ENCODE data around the gene PHYKPL.
"Not testable (repeated sequence)": the region's sequence is repeated elsewhere in the genome, so short reads cannot be mapped to it uniquely, and the experiment has no call there.

The PHYKPL gene

DNA sequence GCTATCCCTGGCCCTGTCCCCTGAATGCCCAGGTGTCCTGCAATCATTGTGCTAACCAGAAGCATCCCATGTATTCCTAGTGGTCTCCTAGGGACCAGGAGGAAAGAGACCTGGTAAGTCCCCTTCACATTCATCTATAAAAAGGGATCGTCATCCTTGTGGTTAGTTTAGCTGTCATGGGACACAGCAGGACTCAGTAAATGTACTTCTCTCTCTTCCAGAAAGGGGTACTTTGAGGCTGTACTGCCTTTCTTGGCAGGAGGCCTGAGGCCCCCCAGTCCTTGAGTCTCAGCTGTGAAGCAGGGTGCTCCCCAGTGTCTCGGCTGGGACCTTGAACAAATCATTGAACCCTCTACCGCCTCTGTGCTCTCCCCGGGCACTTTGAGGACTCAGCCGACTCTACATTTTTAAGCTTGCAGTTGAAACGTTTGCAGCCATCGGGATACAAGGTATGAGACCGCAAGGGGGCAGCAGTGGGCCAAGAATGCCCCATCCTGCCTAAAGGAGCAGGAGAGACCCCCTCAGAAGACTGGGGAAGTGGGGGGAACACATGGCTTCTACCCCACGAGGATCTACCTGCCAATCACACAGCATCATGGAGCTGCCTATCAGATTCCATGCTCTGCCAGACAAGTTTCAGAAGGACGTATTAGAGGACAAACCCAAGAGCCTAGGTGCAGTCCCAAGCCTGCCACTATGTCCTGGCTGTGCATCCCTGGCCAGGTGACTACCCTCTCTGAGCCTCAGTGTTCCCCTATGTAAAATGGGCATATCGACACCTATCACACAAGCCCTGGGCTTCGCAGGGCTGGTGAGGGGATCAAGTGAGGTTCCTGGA lies 2.4 kb upstream of the PHYKPL start:
- no peak overlapping the region for H3K4me3 ChIP-seq (ENCODE audit: control insufficient read depth, low read depth, low read length)
- DNase-seq (ENCODE audit: low read depth), result peak; percentile 59
- TF ChIP-seq, protein P1, sequence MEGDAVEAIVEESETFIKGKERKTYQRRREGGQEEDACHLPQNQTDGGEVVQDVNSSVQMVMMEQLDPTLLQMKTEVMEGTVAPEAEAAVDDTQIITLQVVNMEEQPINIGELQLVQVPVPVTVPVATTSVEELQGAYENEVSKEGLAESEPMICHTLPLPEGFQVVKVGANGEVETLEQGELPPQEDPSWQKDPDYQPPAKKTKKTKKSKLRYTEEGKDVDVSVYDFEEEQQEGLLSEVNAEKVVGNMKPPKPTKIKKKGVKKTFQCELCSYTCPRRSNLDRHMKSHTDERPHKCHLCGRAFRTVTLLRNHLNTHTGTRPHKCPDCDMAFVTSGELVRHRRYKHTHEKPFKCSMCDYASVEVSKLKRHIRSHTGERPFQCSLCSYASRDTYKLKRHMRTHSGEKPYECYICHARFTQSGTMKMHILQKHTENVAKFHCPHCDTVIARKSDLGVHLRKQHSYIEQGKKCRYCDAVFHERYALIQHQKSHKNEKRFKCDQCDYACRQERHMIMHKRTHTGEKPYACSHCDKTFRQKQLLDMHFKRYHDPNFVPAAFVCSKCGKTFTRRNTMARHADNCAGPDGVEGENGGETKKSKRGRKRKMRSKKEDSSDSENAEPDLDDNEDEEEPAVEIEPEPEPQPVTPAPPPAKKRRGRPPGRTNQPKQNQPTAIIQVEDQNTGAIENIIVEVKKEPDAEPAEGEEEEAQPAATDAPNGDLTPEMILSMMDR (conservative IDR thresholded peaks at IDR 0.05; ENCODE audit: control insufficient read depth, insufficient read depth, low read depth, low read length), result peak; percentile 73

DNA sequence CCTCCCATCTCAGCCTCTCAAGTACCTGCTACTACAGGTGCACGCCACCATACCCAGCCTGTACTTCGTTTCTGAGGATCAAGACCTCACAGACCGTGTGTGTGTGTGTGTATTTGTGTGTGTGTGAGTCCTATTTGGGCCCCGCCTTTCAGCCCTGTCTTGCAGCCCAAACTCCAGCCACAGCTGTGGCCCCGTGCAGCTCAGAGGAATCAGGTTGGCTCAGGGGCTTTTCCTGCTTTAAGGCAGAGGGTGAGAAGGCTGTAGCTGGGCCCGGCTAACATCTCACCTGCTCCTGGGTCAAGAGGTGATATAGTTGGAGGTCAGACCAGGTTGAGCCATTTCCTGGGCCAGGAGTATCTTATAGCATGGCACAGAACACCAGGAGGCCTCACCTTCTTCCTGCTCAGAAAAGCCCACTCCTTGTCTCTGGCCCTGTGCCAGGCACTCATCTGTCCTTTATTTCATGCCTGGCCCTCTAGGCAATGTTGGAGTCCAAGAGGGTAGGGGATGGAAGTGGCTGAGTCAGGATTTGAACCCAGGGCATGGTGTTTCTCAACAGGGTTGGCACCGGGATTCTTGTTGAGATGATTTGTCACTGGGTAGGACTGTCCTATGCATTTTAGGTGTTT lies 1.6 kb upstream of the PHYKPL start:
- TF ChIP-seq, protein P1 (conservative IDR thresholded peaks at IDR 0.05; ENCODE audit: control insufficient read depth, insufficient read depth, low read depth, low read length), result no peak
- no peak for DNase-seq (ENCODE audit: low read depth)
- no peak overlapping the region for H3K4me3 ChIP-seq (ENCODE audit: control insufficient read depth, low read depth, low read length)

DNA sequence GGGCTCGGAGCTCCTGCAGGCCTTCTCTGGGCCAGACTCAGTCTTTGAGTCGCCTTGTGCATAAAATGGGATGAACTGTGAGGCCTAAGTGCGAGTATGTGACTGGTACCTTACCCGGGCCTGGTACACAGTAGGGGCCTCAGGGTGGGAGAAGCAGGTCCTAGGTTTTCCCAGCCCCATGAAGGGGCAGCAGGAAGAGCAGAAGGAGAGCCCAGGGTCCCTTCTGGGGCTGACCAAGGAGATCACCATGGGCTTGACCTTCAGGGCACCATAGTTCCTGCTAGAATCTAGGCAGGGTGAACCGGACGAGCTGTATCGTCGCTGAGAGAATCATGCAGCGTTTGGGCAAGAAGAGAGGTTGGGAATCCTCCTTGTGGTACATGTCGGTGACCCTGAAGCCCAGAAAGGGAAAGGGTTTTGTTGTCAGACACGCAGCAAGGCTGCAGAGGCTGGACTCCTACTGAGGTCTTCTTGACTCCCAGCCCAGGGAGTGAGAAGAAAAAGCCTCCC lies 373 bp upstream of the PHYKPL start:
- no peak for DNase-seq (ENCODE audit: low read depth)
- H3K4me3 ChIP-seq (ENCODE audit: control insufficient read depth, low read depth, low read length), result peak overlapping the region; percentile 85
- TF ChIP-seq, protein P1 (conservative IDR thresholded peaks at IDR 0.05; ENCODE audit: control insufficient read depth, insufficient read depth, low read depth, low read length), result no peak

DNA sequence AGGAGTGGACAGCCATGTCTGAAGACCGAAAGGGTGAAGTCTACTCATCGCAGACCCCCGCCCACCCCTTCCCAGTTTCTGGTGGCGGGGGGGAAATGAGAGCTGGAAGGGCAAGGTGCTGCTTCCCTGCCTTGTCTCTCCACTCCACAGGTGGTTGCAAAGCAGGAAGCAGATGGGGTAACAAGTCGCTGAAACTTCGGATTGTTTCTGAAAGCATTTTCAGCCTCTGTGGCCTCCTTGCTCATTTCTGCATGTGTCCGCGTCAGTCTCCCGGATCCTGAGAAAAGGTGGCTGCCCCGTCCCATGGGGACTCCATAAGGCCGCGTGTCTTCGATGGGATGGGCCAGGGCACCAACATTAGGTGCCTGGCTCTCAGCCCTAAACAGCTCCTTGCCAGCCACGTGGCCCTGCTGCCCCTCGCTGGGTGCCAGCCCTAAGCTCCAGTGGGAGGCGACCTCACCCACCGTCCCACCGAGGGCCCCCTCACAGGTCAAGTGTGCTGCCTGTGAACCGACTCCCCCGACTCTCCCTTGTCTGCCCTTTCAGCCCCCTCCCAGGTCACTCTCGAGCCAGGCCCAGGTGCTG lies 971 bp downstream of the PHYKPL start:
- no peak for DNase-seq (ENCODE audit: low read depth)
- TF ChIP-seq, protein P1 (conservative IDR thresholded peaks at IDR 0.05; ENCODE audit: control insufficient read depth, insufficient read depth, low read depth, low read length), result no peak
- peak overlapping the region; percentile 85 for H3K4me3 ChIP-seq (ENCODE audit: control insufficient read depth, low read depth, low read length)

DNA sequence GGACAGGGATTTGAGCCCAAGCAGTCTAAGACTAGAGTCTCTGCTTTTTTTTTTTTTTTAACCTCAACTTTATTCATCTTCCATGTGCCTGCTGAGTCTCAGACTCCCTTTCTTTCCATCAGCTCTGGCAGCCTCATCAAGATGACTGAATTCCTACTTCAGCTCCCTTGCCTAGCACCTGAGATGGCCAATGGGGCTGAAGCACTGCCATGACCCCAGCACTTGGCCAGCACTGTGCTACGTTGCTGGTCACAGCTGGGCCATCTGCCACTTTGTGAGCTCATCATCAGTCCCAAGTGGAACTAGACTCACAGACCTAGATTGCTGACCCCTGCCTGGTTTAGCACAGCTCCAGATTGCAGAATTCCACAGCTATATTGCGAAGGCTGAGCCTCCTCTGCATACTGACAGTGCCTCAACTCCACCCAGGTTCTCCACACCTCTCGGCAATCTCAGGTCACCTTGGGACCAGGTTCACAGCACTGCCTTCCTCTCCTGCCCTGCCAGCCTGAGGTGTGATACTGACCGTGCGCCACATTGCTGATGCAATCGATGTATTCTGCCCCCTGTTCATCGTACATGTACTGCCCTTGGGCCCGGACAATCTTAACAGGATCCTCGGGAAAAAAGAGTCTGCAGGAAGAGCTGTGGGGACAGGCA lies 1.6 kb downstream of the PHYKPL start:
- DNase-seq (ENCODE audit: low read depth), result peak; percentile 85
- TF ChIP-seq, protein P1 (conservative IDR thresholded peaks at IDR 0.05; ENCODE audit: control insufficient read depth, insufficient read depth, low read depth, low read length), result no peak
- H3K4me3 ChIP-seq (ENCODE audit: control insufficient read depth, low read depth, low read length), result peak overlapping the region; percentile 85

DNA sequence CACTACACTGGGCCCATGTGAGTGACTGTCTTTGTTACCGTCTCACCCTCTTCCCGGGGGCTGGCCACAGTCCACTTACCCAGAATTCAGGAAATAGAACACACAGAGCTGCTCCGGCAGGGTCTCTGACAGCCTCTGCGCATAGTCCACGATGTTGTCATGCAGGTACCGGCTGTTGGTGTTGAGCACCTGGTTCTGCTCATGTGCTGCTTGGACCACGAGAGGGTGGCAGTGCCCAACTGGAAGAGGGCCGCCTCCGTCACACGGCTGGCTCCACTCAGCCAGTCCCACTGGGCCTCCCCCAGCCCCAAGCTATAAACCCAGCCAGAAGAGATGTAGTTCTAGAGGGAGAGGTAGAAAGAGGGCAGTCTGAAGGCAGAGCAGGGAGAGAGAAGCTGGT lies 2.7 kb downstream of the PHYKPL start:
- DNase-seq (ENCODE audit: low read depth), result no peak
- H3K4me3 ChIP-seq (ENCODE audit: control insufficient read depth, low read depth, low read length), result no peak overlapping the region
- TF ChIP-seq, protein P1 (conservative IDR thresholded peaks at IDR 0.05; ENCODE audit: control insufficient read depth, insufficient read depth, low read depth, low read length), result no peak

DNA sequence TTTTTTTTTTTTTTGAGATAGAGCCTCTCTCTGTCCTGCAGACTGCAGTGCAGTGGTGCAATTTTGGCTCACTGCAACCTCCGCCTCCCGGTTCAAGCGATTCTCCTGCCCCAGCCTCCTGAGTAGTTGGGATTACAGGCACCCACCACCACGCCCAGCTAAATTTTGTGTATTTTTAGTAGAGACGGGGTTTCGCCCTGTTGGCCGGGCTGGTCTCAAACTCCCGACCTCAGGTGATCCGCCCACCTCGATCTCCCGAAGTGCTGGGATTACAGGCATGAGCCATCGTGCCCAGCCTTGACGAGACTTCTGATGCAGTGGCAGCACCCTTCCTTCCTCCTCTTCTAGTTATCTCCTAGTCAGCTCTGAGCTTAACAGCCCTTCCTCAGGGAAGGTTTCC lies 3.5 kb downstream of the PHYKPL start:
- not testable (repeated sequence) for H3K4me3 ChIP-seq (ENCODE audit: control insufficient read depth, low read depth, low read length); DNase-seq (ENCODE audit: low read depth)

All from fibroblast of mammary gland (primary cell).